PFSK-1 (cell line): ENCODE measurements around the gene C1orf56.
A peak's percentile ranks its signal among the peaks of the same experiment; 100 is the strongest.

Source experiments
- FOXP2 ChIP-seq: optimal IDR thresholded peaks from 2 replicates; pipeline ENCODE3; 2011; ENCODE audit warnings: borderline replicate concordance, control low read depth, inconsistent platforms; ENCODE audit not compliant: insufficient read depth; ENCODE audit errors: extremely low read length, extremely low read depth
- POLR2AphosphoS5 ChIP-seq: IDR thresholded peaks from 2 replicates; pipeline ENCODE4 v1.6.1; 2012; ENCODE audit warnings: low read depth, mild to moderate bottlenecking, control low read depth, low read length, moderate library complexity
- SIN3A ChIP-seq: IDR thresholded peaks from 2 replicates; pipeline ENCODE4 v1.6.1; 2012; ENCODE audit warnings: mild to moderate bottlenecking, low read length, moderate library complexity, borderline replicate concordance; ENCODE audit not compliant: insufficient read depth
- TAF1 ChIP-seq: IDR thresholded peaks from 2 replicates; pipeline ENCODE4 v1.6.1; 2012; ENCODE audit warnings: low read length, control low read depth, borderline replicate concordance; ENCODE audit not compliant: insufficient read depth
- TF ChIP-seq, protein P1 (sequence below), 2 experiments: IDR thresholded peaks; 2 replicates each; pipeline versions ENCODE4 v1.6.1 to v1.8.0; 2011 to 2012; ENCODE audit warnings: low read depth in 2 of 2, low read length in 2 of 2, control low read depth in 1 of 2, inconsistent platforms in 1 of 2, mild to moderate bottlenecking in 1 of 2, moderate library complexity in 1 of 2; ENCODE audit not compliant: insufficient read depth in 1 of 2

Gene C1orf56

DNA sequence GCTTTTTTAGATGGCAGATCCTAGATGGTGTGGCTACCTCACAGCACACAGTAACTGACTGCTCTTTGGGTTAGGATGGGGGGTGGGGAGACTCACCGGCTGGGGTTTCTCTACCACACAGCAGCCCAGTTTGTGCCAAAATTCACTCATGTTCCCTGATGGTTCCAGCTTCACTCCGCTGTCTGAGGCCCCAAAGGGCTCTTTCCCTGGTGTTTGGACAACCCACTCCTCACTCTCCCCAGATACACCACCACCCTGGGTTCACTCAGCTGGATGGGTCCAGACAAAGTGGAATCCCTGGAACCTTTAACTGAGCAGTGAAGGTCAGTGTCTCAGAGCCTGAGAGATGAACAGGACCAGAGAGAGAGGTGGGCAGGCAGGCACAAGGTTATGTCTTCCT lies 8.0 kb downstream of the C1orf56 start:
- TF ChIP-seq, protein P1, sequence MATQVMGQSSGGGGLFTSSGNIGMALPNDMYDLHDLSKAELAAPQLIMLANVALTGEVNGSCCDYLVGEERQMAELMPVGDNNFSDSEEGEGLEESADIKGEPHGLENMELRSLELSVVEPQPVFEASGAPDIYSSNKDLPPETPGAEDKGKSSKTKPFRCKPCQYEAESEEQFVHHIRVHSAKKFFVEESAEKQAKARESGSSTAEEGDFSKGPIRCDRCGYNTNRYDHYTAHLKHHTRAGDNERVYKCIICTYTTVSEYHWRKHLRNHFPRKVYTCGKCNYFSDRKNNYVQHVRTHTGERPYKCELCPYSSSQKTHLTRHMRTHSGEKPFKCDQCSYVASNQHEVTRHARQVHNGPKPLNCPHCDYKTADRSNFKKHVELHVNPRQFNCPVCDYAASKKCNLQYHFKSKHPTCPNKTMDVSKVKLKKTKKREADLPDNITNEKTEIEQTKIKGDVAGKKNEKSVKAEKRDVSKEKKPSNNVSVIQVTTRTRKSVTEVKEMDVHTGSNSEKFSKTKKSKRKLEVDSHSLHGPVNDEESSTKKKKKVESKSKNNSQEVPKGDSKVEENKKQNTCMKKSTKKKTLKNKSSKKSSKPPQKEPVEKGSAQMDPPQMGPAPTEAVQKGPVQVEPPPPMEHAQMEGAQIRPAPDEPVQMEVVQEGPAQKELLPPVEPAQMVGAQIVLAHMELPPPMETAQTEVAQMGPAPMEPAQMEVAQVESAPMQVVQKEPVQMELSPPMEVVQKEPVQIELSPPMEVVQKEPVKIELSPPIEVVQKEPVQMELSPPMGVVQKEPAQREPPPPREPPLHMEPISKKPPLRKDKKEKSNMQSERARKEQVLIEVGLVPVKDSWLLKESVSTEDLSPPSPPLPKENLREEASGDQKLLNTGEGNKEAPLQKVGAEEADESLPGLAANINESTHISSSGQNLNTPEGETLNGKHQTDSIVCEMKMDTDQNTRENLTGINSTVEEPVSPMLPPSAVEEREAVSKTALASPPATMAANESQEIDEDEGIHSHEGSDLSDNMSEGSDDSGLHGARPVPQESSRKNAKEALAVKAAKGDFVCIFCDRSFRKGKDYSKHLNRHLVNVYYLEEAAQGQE (IDR thresholded peaks at IDR 0.05; ENCODE audit: insufficient read depth in 1 of 2, low read depth in 2 of 2, low read length in 2 of 2): no peak
- TF ChIP-seq POLR2AphosphoS5 (no peak), SIN3A (no peak), FOXP2 (no peak), TAF1 (no peak)

DNA sequence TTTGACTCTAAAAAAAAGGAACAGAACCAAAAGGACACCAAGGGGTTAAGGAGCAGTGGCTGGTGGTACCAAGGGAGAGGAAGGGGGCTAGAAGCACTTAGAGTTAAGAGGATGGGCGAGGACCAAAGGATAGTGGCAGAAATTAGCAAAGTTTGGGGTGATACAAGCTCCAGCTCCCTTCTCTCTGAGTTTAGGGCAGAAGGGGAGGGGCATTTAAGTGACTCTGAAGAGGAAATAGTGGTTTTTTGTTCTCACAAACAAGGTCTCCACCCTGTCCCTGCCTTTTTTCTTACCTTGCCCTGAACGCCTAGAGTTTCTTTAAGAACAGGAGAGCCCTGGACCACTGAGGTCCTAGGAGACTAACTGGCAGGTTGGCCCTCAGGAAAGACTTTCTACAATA lies 8.6 kb downstream of the C1orf56 start:
- no peak for TF ChIP-seq FOXP2
- peak; percentile 35; the same call in 1 of the 2 replicates for TF ChIP-seq POLR2AphosphoS5
- TF ChIP-seq, protein P1 (IDR thresholded peaks at IDR 0.05; ENCODE audit: insufficient read depth in 1 of 2, low read depth in 2 of 2, low read length in 2 of 2): no peak

DNA sequence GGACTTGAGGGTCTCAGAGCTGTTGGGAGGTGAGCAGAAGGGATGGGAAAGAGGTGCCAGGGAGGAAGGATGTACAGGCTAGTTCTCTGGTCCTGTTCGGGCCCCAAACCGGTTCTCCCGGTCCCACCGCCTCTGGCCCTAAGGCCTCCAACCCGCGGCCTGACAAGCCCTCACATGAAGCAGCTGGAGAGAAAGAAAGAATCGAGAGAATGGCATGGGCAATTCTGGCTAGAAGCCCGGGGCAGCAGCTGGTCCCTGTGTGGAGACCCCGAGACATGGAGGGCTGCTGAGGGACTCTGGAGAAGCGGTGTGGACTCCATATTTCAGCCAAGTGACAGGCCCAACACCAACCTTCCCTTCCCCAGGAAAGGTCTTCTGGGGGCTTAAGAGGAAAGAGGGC lies 11.1 kb downstream of the C1orf56 start:
- TF ChIP-seq SIN3A (no peak), POLR2AphosphoS5 (peak; percentile 36; the same call in 1 of the 2 replicates)

DNA sequence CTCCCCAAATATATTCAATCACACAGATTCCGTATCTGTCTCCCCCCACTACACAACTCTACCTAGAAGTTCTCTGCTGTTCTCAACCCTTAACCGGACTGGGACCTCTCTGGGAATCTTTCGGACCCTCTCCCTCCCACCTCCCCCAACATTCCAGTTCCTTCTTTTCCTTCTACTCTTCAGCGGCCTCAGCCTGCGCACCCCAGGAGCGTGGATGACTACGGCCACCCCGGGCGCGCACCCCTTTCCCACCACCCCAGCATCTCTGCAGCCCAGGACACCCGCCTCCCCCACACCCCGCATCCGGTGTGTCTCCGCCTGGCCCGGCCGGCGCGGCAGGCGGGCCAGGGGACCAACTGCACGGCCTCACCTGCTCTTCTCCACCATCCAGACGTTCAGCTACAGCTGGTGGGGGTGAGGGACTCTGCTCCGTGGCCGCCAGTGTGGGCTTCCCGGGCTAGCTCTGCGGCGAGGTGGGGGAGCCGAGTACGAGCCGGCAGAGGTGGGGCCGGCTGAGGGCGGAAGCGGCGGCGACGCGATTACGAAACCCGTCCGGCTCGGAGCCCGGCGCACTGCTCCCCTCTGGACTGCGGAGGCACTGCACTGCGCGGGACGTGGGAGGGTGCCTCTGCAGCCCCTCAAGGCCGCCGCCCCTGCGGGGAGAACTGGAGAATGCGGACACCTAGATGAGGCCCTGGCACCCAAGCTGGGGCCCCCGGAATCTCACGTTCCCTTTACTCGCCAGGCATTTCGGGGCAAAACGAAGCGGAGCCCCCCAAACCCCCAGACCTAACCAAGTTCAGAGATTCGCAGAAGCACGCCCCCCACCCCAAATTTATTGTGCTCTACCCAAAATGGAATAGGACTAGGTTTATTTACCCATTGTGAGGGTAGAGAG lies 11.8 kb downstream of the C1orf56 start, which contains the start of gene CDC42SE1:
CDC42SE1 (minus strand) TSS at position 514 of the 898 bp plus-strand sequence. CDS start 3,892 bp downstream, outside the sequence.
- TF ChIP-seq, protein P1 (IDR thresholded peaks at IDR 0.05; ENCODE audit: insufficient read depth in 1 of 2, low read depth in 2 of 2, low read length in 2 of 2): peak in 1 of 2 experiments; percentile 58; a peak in 1 of 4 replicates
- TF ChIP-seq TAF1 (peak; percentile 76; the same call in 1 of the 2 replicates), FOXP2 (peak; percentile 92), SIN3A (no peak; the same call in 1 of the 2 replicates), POLR2AphosphoS5 (peak; percentile 93)

DNA sequence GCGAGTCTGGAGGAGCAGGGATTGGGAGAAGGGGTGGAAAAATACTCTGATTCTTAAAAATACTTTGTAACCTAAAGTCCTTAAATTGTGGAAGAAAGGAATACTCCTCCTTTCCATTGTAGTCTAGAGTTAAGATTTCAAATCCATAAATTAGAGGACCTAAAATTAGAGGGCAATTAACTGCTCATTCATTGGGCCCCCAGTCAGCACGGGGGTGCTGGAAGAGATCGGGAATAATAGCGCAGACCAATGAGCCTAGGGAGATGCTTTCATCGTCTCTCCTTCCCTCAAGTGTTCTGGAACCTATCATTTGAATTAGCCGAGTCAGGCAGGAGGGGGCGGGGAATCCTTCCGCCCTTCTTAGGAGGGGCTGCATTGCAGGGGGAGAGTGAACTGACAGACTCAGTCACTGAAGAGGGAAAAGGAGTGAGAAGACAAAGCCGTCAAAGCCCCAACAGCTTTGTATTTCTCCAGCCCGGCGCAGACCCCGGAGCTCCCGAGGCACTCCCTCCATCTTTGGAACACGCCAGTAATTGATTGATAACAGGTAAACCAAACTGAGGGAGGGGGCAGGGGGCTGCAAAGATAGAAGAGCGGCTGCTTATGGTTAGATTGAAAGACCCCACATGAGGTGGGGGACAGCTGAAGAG lies 12.6 kb downstream of the C1orf56 start, which contains the start of gene MLLT11:
MLLT11 (plus strand) TSS at position 391 of the 650 bp plus-strand sequence. CDS start 6,828 bp downstream, outside the sequence.
- TF ChIP-seq SIN3A (peak; percentile 57; the same call in 1 of the 2 replicates), TAF1 (peak; percentile 75; the same call in 1 of the 2 replicates), FOXP2 (no peak), POLR2AphosphoS5 (peak; percentile 37; the same call in 1 of the 2 replicates)
- TF ChIP-seq, protein P1 (IDR thresholded peaks at IDR 0.05; ENCODE audit: insufficient read depth in 1 of 2, low read depth in 2 of 2, low read length in 2 of 2): peak in 1 of 2 experiments; percentile 36; a peak in 1 of 4 replicates
